ENCODE measurements around the gene BCL2A1. TPM values are rescaled to one million over a fixed set of nuclear protein-coding genes. Genes with fewer than 3 reads are reported as not detected.

BCL2A1 gene
- total and polyA plus RNA-seq, 2 donors (not counting 1 experiment from before 2014, with no cell fraction given): 33.8 to 49.2 TPM

- no peak for TF ChIP-seq CTCF (IDR thresholded peaks at IDR 0.05)
- TF ChIP-seq EZH2 (IDR thresholded peaks at IDR 0.05; ENCODE audit: borderline replicate concordance, insufficient read depth, low read depth, low read length, poor library complexity, severe bottlenecking): no peak
- Histone ChIP-seq H3K4me1 (ENCODE audit: control insufficient read depth in 2 of 2, insufficient read depth in 2 of 2, low read length in 2 of 2) (peaks cover 0 to 2% of the 10 kb centered on the region in 2 donors), H3K4me2 (replicated peaks; ENCODE audit: low read depth, low read length, poor library complexity, severe bottlenecking) (no peak overlapping the region), H3K27ac (ENCODE audit: low read length in 2 of 2) (no peak overlapping the region), H3K9ac (ENCODE audit: low read length) (no peak overlapping the region), H3K9me3 (ENCODE audit: control extremely low read depth in 1 of 3, control insufficient read depth in 2 of 3, insufficient read depth in 1 of 3, low read length in 2 of 3) (no peaks in the 10 kb centered on the region), H4K20me1 (ENCODE audit: control insufficient read depth, insufficient read depth, low read length, poor library complexity, severe bottlenecking) (no peaks in the 10 kb centered on the region), H3K36me3 (replicated peaks in 1 of 2; ENCODE audit: control extremely low read depth in 1 of 2, control insufficient read depth in 1 of 2, extremely low read depth in 1 of 2, insufficient read depth in 2 of 2, low read length in 1 of 2) (no peaks in the 10 kb centered on the region), H3K79me2 (ENCODE audit: control insufficient read depth, insufficient read depth, low read length) (peaks cover 23% of the 10 kb centered on the region), H2AFZ (ENCODE audit: insufficient read depth, low read depth, low read length, poor library complexity, severe bottlenecking) (no peak overlapping the region), H3K27me3 (replicated peaks in 1 of 4; ENCODE audit: control extremely low read depth in 1 of 4, control insufficient read depth in 3 of 4, insufficient read depth in 4 of 4, low read length in 3 of 4) (peaks cover 0 to 22% (median 4%) of the 10 kb centered on the region in 4 experiments), H3K4me3 (ENCODE audit: control extremely low read depth in 1 of 5, extremely low read depth in 1 of 5, insufficient read depth in 1 of 5, low read depth in 2 of 5, low read length in 4 of 5) (no peak overlapping the region)
- DNase-seq (no peak), ATAC-seq (ENCODE audit: low read depth) (no peak)
- Mint-ChIP-seq H3K9me3 (ENCODE audit: insufficient read depth) (no peaks in the 10 kb centered on the region), H3K27ac (no peak overlapping the region), H3K4me3 (no peak overlapping the region), H3K4me1 (peaks cover 17% of the 10 kb centered on the region), H3K27me3 (peaks cover 7% of the 10 kb centered on the region)
- 100% methylated on average over 2 of the region's 3 CpGs for WGBS (ENCODE audit: insufficient coverage)
- CTCF ChIA-PET: interaction anchor here (0.8 kb wide), 1 partner anchor 135 kb away, joined by 3 read pairs; no protein-coding TSS in a partner anchor
- intact Hi-C loops (cut with micrococcal nuclease): no loop called here
- POLR2A ChIA-PET: no interaction called here
These were observed 17.0 kb upstream of the BCL2A1 start for GRCh38 chr15:79987969-79988368.

GRCh38 chr15:79987569-79987955 lies 16.6 kb upstream of the BCL2A1 start:
- Mint-ChIP-seq H3K4me1 (peaks cover 15% of the 10 kb centered on the region), H3K27me3 (peaks cover 7% of the 10 kb centered on the region), H3K4me3 (no peak overlapping the region), H3K27ac (no peak overlapping the region), H3K9me3 (ENCODE audit: insufficient read depth) (no peaks in the 10 kb centered on the region)
- no peaks in the 10 kb centered on the region for H4K20me1 ChIP-seq (ENCODE audit: control insufficient read depth, insufficient read depth, low read length, poor library complexity, severe bottlenecking)
- no peak overlapping the region for H2AFZ ChIP-seq (ENCODE audit: insufficient read depth, low read depth, low read length, poor library complexity, severe bottlenecking)
- intact Hi-C loops (cut with micrococcal nuclease): no loop called here
- H3K9ac ChIP-seq (ENCODE audit: low read length): no peak overlapping the region
- ChIA-PET POLR2A (no interaction called here), CTCF (interaction anchor here (0.8 kb wide), 1 partner anchor 134 kb away, joined by 3 read pairs; no protein-coding TSS in a partner anchor)
- H3K36me3 ChIP-seq (replicated peaks in 1 of 2; ENCODE audit: control extremely low read depth in 1 of 2, control insufficient read depth in 1 of 2, extremely low read depth in 1 of 2, insufficient read depth in 2 of 2, low read length in 1 of 2): no peaks in the 10 kb centered on the region
- H3K27ac ChIP-seq (ENCODE audit: low read length in 2 of 2): no peak overlapping the region
- H3K79me2 ChIP-seq (ENCODE audit: control insufficient read depth, insufficient read depth, low read length): peaks cover 23% of the 10 kb centered on the region
- H3K4me2 ChIP-seq (replicated peaks; ENCODE audit: low read depth, low read length, poor library complexity, severe bottlenecking): no peak overlapping the region
- 91% methylated on average over 6 of the region's 7 CpGs for WGBS (ENCODE audit: insufficient coverage)
- no peak for TF ChIP-seq EZH2 (IDR thresholded peaks at IDR 0.05; ENCODE audit: borderline replicate concordance, insufficient read depth, low read depth, low read length, poor library complexity, severe bottlenecking)
- no peak for TF ChIP-seq CTCF (IDR thresholded peaks at IDR 0.05)
- no peak for DNase-seq
- H3K27me3 ChIP-seq (replicated peaks in 1 of 4; ENCODE audit: control extremely low read depth in 1 of 4, control insufficient read depth in 3 of 4, insufficient read depth in 4 of 4, low read length in 3 of 4): peaks cover 0 to 22% (median 4%) of the 10 kb centered on the region in 4 experiments
- peaks cover 1 to 6% of the 10 kb centered on the region in 2 donors for H3K4me1 ChIP-seq (ENCODE audit: control insufficient read depth in 2 of 2, insufficient read depth in 2 of 2, low read length in 2 of 2)
- no peak for ATAC-seq (ENCODE audit: low read depth)
- H3K4me3 ChIP-seq (ENCODE audit: control extremely low read depth in 1 of 5, extremely low read depth in 1 of 5, insufficient read depth in 1 of 5, low read depth in 2 of 5, low read length in 4 of 5): no peak overlapping the region
- H3K9me3 ChIP-seq (ENCODE audit: control extremely low read depth in 1 of 3, control insufficient read depth in 2 of 3, insufficient read depth in 1 of 3, low read length in 2 of 3): no peaks in the 10 kb centered on the region

Data from B cell (primary cell).